IMR-90 (cell line): ENCODE measurements around the gene FOXR1.

Source experiments
- CHD1 ChIP-seq: IDR thresholded peaks from 2 replicates; pipeline ENCODE4 v1.6.1; 2012; ENCODE audit warnings: low read depth, low read length, improper control_type of control experiment
- MAFK ChIP-seq: IDR thresholded peaks from 2 replicates; pipeline ENCODE4 v1.6.1; 2012; ENCODE audit warnings: low read depth, low read length, improper control_type of control experiment
- MAZ ChIP-seq: IDR thresholded peaks from 2 replicates; pipeline ENCODE4 v1.6.1; 2012; ENCODE audit warnings: low read depth, mild to moderate bottlenecking, low read length, improper control_type of control experiment, moderate library complexity, borderline replicate concordance
- POLR2A ChIP-seq: IDR thresholded peaks from 2 replicates; pipeline ENCODE4 v1.6.1; 2012; ENCODE audit warnings: mild to moderate bottlenecking, low read depth, low read length
- RAD21 ChIP-seq: IDR thresholded peaks from 2 replicates; pipeline ENCODE4 v1.6.1; 2012; ENCODE audit warnings: low read length, improper control_type of control experiment
- RFX5 ChIP-seq: IDR thresholded peaks from 2 replicates; pipeline ENCODE4 v1.8.0; 2012; ENCODE audit warnings: low read depth, mild to moderate bottlenecking, low read length, moderate library complexity
- SMC3 ChIP-seq: fragments of 150-350 bp; IDR thresholded peaks from 2 replicates; pipeline ENCODE4 v1.6.1; 2016; ENCODE audit warnings: low read depth, mild to moderate bottlenecking, antibody characterized with exemption, low read length, moderate library complexity
- TF ChIP-seq, protein P1 (sequence below): conservative IDR thresholded peaks from 2 replicates; pipeline ENCODE4 v1.5.1; 2012; ENCODE audit warnings: mild to moderate bottlenecking, low read depth, low read length, improper control_type of control experiment
- TF ChIP-seq, protein P2 (sequence below): fragments of 150-350 bp; IDR thresholded peaks from 2 replicates; pipeline ENCODE4 v1.6.1; 2016; ENCODE audit warnings: low read depth, mild to moderate bottlenecking, low read length, moderate library complexity, borderline replicate concordance

DNA sequence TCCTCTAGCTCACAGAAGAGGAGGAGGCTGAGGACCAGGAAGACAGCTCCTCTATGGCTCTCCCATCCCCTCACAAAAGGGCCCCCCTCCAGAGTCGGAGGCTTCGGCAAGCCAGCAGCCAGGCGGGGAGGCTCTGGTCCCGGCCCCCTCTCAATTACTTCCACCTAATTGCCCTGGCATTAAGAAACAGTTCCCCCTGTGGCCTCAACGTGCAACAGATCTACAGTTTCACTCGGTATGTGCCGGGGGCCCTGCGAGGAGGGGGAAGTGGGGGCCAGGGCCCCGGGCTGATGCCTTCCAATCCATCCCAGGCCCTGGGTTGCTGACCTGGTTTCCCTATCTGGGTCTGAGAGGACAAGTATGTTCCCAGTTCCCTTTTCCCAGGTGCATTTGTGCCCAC is 7.9 kb downstream of the FOXR1 start:
- TF ChIP-seq SMC3 (no peak), RAD21 (no peak), MAFK (no peak), POLR2A (no peak), CHD1 (no peak), MAZ (no peak), RFX5 (no peak)
- TF ChIP-seq, protein P1, sequence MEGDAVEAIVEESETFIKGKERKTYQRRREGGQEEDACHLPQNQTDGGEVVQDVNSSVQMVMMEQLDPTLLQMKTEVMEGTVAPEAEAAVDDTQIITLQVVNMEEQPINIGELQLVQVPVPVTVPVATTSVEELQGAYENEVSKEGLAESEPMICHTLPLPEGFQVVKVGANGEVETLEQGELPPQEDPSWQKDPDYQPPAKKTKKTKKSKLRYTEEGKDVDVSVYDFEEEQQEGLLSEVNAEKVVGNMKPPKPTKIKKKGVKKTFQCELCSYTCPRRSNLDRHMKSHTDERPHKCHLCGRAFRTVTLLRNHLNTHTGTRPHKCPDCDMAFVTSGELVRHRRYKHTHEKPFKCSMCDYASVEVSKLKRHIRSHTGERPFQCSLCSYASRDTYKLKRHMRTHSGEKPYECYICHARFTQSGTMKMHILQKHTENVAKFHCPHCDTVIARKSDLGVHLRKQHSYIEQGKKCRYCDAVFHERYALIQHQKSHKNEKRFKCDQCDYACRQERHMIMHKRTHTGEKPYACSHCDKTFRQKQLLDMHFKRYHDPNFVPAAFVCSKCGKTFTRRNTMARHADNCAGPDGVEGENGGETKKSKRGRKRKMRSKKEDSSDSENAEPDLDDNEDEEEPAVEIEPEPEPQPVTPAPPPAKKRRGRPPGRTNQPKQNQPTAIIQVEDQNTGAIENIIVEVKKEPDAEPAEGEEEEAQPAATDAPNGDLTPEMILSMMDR, result no peak
- TF ChIP-seq, protein P2, sequence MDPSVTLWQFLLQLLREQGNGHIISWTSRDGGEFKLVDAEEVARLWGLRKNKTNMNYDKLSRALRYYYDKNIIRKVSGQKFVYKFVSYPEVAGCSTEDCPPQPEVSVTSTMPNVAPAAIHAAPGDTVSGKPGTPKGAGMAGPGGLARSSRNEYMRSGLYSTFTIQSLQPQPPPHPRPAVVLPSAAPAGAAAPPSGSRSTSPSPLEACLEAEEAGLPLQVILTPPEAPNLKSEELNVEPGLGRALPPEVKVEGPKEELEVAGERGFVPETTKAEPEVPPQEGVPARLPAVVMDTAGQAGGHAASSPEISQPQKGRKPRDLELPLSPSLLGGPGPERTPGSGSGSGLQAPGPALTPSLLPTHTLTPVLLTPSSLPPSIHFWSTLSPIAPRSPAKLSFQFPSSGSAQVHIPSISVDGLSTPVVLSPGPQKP, result no peak
